Stimulated activated naive CD4-positive, alpha-beta T cell treated with Interleukin-2 at 50 U/mL for 16 hours (primary cell): ENCODE measurements around the gene INTS11.

Experiments
- DNase-seq: peaks from one replicate; lab custom pipeline; 2025; lab: John Stamatoyannopoulos, UW

INTS11 gene

DNA sequence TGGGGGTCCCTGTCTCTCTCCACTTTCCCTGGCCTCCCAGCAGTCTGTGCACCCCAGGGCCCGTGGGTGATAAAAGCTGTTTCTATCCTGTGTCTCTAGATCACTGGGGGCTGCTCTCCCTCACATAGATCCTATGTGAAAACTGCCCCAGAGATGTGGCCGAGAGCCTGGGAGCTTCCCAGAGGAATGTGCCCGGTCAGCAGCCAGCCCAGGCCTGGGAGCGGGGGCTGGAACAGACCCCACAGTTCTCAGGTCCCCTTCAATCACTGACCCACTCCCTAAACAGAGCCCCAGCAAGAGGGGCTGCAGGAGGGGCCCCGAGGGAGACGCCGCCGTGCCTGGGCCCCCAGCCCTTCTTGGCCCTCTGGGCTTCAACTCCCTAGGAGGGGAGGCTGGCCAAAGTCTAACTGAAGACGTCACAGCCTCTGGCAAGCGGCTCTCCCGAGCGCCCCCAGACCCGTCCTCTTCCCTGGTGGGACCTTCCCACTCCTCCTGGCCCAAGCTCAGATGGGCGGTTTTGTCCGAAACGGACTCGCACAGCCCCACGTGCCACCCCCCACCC lies 33.5 kb upstream of the INTS11 start:
- no peak for DNase-seq

DNA sequence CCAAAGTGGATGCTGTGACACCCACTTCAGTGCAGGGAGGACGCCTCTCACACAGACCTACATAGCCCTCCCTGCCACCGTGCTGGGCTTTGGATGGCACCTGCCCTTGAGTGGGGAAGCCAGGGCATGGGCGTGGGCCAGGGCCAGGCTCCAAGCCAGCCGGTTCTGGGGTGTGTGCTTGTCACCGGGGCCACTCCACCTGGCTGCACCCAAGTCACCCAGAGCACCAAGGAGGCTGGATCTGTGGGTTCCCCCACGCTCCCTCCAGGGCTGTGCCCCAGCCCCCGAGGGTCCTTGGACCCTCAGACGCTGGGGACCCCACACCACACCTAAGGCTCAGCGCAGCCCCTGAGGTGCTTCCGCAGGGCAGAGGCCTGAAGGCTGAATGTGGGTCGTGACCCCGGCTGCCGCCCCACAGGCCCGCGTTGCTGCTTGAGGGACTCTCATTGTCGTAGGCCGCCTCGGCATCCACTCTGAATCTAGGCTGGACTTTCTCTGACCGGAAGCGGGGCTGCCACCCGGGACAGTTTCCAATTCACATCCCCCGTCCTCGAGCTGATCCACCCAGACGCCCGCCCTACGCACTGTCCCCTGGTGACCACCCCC lies 32.4 kb upstream of the INTS11 start:
- DNase-seq: no peak

GRCh38 chr1:1356166-1356795 lies 31.8 kb upstream of the INTS11 start:
- no peak for DNase-seq

- DNase-seq: no peak
Observed at GRCh38 chr1:1355416-1355815, 31.0 kb upstream of the INTS11 start.

GRCh38 chr1:1354271-1355247 lies 30.1 kb upstream of the INTS11 start:
- no peak for DNase-seq

DNA sequence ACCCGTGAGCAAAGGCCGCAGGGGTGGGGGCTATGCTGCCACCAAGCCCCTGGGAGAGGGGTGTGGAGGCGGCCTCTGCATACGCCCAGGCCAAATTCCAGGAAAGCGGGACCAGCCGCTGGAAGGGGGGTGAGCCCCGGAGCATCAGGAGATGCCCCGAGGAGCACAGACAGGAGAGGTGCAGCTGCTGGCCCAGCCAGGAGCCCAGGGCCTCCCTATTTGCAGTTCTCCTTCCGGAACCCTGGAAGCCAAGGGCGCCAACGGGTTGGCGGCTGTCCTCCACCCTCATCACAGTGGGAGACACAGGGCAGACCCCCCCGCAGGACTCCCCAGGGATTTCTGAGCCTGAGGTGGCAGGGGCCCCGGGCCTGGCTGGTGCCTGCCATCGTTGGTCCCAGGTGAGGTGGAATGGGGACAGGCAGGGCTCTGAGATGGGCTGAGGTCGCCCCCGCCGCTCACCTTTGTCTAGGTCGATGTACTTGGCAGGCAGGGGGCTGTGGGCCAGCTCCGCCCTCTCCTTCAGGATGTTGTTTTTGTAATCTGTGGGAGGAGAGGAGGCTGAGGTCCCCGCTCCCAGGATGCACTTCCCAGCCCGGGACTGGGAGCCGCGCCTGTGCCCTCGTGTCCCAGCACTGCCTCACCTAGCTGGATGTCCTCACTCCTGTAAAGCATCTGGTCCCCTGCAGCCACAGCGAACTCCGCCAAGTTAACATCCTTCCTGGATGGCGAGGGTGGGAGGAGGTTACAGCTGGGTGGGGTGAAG lies 29.1 kb upstream of the INTS11 start:
- no peak for DNase-seq

- DNase-seq: no peak
Observed at GRCh38 chr1:1352786-1353388, 28.4 kb upstream of the INTS11 start.

DNA sequence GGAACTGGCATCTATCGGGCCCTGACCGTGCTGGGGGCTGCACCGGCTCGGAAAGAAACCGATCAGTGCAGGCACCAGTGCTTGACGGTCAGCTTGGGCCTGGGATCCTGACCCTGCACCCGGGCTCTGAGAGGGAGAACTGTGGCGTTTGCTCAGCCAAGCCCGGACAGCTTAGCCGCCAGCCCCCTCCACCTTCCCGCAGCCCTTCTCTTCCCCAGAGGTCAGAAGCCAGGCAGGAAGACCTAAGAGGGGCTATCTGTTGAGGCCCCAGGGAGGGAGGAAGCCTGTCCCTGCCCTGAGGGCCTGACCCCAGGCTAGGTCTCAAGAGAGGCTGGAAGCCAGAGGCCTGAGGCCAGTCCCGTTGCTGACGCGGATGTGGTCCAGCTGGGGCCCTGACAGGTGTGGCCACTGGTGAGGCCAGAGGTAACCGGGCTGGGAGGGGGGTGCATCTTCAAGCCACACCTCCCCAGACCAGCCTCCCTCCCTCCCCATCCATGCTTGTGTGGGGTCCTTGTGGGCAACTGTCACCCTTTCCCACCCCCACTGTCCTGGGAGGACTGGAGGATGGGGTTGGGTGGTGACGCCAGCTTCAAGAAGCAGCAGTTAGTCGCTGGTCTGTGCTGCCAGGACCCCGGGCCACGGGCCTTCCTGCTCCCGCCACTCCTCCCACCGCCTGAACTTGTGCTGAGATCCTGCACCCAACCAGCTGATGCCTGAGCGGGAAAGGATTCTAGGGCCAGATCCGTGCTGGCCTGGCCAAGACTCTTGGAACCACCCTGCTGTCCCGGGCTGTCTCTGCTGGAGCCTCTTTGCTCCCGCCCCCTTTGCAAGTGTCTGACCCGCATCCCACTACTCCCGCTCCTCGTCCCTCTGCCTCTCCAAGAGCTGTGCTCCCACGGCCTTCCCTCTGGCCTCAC lies 27.3 kb upstream of the INTS11 start:
- no peak for DNase-seq

DNA sequence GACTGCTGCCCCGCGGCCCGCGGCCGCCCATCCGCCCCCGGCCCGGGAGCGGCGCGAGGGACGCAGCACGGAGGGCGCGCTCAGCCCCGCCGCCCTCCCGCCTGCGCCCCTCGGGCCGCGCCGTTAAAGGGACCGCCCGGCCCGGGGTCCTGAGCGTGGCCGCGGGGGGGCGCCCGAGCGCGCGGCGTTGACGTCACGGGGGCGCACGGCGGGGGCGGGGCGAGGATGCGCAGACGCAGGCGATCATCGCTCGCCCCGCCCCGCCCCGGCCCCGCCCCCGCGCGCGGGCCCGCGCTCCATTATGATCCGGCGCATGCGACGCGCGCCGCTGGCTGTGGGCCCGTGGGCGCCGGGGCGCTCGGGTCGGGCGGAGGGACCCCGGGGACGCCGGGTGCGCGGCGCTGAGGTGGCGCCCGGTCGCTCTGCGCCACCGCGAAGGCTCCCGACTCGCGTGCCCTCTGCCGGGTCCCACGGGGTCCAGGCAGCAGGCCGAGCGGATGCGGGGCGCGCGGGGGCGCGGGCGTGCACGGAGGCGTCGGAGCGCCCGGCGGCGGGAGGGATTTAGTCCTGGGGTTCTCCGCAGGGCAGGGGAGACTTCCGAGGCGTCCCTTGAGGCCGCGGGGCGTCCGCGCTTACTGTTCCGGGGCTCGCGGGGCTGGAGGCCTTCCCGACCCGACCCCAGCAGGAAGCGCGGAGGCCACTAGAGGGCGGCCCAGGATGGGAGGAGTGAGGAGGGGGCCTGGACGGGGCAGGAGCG lies 25.0 kb upstream of the INTS11 start, which contains the start of gene DVL1:
TSS of gene DVL1 (minus strand) at position 163 of the 757 bp plus-strand sequence. CDS start 353 bp downstream, outside the sequence.
- DNase-seq: peak; percentile 55

GRCh38 chr1:1348420-1349255 lies 24.2 kb upstream of the INTS11 start:
- DNase-seq: no peak

DNA sequence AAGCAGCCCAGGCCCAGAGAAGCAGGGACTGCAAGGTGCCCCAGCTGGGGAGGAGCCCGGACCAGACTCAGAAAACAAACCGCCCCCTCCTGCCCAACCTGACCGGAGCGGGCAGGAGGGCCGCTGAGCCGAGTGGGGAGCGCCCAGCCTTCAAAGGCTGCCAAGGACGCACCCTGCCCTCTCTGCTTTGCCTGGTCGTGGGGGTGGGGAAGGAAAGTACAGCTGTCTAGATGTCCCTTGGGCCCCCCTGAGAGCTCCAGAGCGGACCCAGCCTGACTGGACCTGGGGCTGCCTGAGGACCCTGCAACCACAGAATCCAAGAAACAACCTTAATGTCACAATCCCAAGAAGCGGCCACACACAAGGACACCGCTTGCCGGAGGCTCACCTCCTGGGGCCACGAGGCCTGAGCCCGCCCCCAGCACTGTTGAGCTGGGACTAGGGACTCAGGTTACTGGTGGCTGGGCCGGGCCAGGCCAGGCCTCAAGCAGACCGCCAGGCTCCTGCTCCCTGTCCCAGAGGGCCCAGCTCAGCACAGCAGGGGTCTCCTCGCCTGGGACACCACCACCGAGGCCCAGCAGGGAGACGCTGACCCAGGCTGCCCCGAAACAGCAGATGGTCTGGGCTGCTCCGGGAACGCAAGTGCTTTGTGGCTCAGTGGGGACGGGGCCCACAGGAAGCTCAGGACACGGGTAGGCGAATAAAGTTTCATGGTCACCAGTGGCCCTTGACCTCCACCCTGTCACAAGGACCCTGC lies 23.4 kb upstream of the INTS11 start:
- DNase-seq: no peak

- DNase-seq: no peak
Observed at GRCh38 chr1:1347026-1347595, 22.7 kb upstream of the INTS11 start.

- no peak for DNase-seq
Observed at GRCh38 chr1:1346501-1346890, 22.0 kb upstream of the INTS11 start.

GRCh38 chr1:1345860-1346500 lies 21.5 kb upstream of the INTS11 start:
- DNase-seq: no peak

DNA sequence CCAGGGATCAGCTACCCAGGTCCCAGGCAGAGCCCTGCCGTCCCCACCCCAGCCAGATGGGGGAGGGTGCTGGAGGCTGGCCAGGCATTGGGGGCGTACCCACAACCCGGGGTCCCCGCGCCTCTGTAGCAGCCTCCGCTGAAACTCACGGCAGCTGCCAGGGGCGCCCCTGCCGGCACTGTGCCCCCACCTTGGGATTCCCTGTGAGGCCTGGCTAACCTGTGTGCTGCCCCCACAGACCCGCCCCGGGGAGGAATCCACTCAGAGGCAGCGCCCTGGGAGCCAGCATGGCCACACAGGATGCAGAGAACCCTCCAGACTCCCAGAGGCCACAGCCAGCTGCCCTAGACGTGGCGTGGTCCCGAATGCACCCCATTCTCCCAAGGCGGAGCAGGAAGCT lies 20.9 kb upstream of the INTS11 start:
- DNase-seq: no peak

DNA sequence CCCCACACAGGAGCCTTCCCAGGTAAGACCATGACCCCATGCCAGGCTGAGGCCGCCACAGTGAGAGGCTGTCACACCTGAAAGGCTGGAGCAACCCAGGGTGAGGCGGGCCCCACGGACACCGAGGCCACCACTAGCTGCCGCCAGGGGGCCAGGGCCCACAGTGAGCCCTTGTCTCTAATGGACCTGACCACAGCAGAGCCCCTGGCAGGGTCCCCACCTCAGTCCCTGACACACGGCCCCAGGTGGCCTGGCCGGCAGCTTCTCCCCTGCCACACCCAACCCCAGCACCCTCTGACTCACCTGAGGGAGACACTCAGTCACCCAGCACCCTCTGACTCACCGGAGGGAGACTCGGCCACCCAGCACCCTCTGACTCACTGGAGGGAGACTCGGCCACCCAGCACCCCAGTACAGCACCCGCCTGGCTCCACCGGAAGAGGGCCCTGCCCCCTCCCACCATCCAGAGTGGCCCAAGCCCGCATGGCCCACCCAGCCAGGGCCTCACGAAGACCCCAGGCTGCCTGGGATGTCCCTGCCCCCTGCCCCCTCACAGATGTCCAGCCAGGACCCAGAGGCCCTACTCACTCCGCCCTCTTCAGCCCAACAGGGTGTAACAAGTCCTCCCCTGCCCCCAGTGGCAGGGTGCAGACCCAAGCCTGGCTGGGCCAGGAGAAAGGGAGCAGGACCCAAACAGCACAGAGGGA lies 20.3 kb upstream of the INTS11 start:
- DNase-seq: peak; percentile 43
